Liver (tissue), 9 donors: Measurements from ENCODE around the gene DFFB. TPM values are rescaled to one million over a fixed set of nuclear protein-coding genes. Genes with fewer than 3 reads are reported as not detected.

Experiments
- DNase-seq: peaks from one replicate; pipeline ENCODE4 v3.0.0-alpha.2; 2017; ENCODE audit warnings: low spot score
- H3K27ac ChIP-seq, 2 donors: one replicate each; pipeline ENCODE4 v1.7.0; 2013; ENCODE audit warnings: inconsistent platforms in 2 of 2, low read length in 2 of 2, control low read depth in 1 of 2, low read depth in 1 of 2, mild to moderate bottlenecking in 1 of 2
- H3K27me3 ChIP-seq, 4 donors: one replicate each; pipeline versions ENCODE4 v1.6.1 to v1.7.0; 2013; ENCODE audit warnings: low read length in 3 of 4, inconsistent platforms in 1 of 4, mild to moderate bottlenecking in 1 of 4, moderate library complexity in 1 of 4; ENCODE audit not compliant: control insufficient read depth in 4 of 4, insufficient read depth in 4 of 4
- H3K36me3 ChIP-seq, 4 donors: one replicate each; pipeline versions ENCODE4 v1.6.1 to v1.7.0; 2013; ENCODE audit warnings: low read length in 3 of 4, mild to moderate bottlenecking in 3 of 4, low read depth in 1 of 4, moderate library complexity in 1 of 4; ENCODE audit not compliant: control insufficient read depth in 4 of 4, insufficient read depth in 3 of 4
- H3K4me1 ChIP-seq, 4 donors: one replicate each; pipeline versions ENCODE4 v1.6.1 to v1.7.0; 2013; ENCODE audit warnings: low read length in 3 of 4, mild to moderate bottlenecking in 3 of 4, moderate library complexity in 1 of 4; ENCODE audit not compliant: control insufficient read depth in 4 of 4, insufficient read depth in 4 of 4
- H3K4me3 ChIP-seq, 3 donors: one replicate each; pipeline versions ENCODE4 v1.6.1 to v1.7.0; 2013; ENCODE audit warnings: low read length in 3 of 3, control low read depth in 1 of 3, low read depth in 1 of 3, mild to moderate bottlenecking in 1 of 3
- H3K9ac ChIP-seq, 2 donors: one replicate each; pipeline ENCODE4 v1.7.0; 2013; ENCODE audit warnings: low read length in 2 of 2, mild to moderate bottlenecking in 2 of 2, moderate library complexity in 2 of 2, control low read depth in 1 of 2, low read depth in 1 of 2
- H3K9me3 ChIP-seq, 4 donors: one replicate each; pipeline versions ENCODE4 v1.6.1 to v1.7.0; 2013; ENCODE audit warnings: low read length in 3 of 4; ENCODE audit not compliant: control insufficient read depth in 4 of 4
- ATF3 ChIP-seq: IDR thresholded peaks from 2 replicates; pipeline ENCODE4 v1.6.1; 2016; ENCODE audit warnings: antibody characterized with exemption
- CTCF ChIP-seq: fragments of 150-350 bp; IDR thresholded peaks from 2 replicates; pipeline ENCODE4 v1.5.1; 2017; ENCODE audit warnings: improper control_type of control experiment, low read depth, low read length; ENCODE audit not compliant: missing input control
- EGR1 ChIP-seq, 2 donors: IDR thresholded peaks; 2 replicates each; pipeline ENCODE4 v1.6.1; 2016 to 2018; ENCODE audit warnings: antibody characterized with exemption in 2 of 2, low read depth in 2 of 2
- FOXA1 ChIP-seq: IDR thresholded peaks from 2 replicates; pipeline ENCODE4 v1.6.1; 2016; ENCODE audit warnings: antibody characterized with exemption
- FOXA2 ChIP-seq: IDR thresholded peaks from 2 replicates; pipeline ENCODE4 v1.6.1; 2016; ENCODE audit warnings: antibody characterized with exemption
- GABPA ChIP-seq, 2 donors: IDR thresholded peaks in 1 of 2; conservative IDR thresholded peaks in 1 of 2; 2 replicates each; pipeline ENCODE4 v1.6.1; 2016; ENCODE audit warnings: antibody characterized with exemption in 2 of 2, mild to moderate bottlenecking in 1 of 2, moderate library complexity in 1 of 2
- HNF4A ChIP-seq, 2 donors: conservative IDR thresholded peaks; 2 replicates each; pipeline ENCODE4 v1.6.1; 2016; ENCODE audit warnings: antibody characterized with exemption in 2 of 2, mild to moderate bottlenecking in 2 of 2
- HNF4G ChIP-seq: IDR thresholded peaks from 2 replicates; pipeline ENCODE4 v1.6.1; 2016; ENCODE audit warnings: antibody characterized with exemption
- JUND ChIP-seq, 2 donors: IDR thresholded peaks; 2 replicates each; pipeline ENCODE4 v1.6.1; 2016; ENCODE audit warnings: antibody characterized with exemption in 2 of 2
- MAX ChIP-seq: IDR thresholded peaks from 2 replicates; pipeline ENCODE4 v1.6.1; 2016; ENCODE audit warnings: antibody characterized with exemption
- NR2F2 ChIP-seq: IDR thresholded peaks from 2 replicates; pipeline ENCODE4 v1.6.1; 2016; ENCODE audit warnings: antibody characterized with exemption
- RAD21 ChIP-seq, 2 donors: IDR thresholded peaks; 2 replicates each; pipeline ENCODE4 v1.6.1; 2016; ENCODE audit warnings: antibody characterized with exemption in 2 of 2, mild to moderate bottlenecking in 2 of 2
- REST ChIP-seq: IDR thresholded peaks from 2 replicates; pipeline ENCODE4 v1.6.1; 2016; ENCODE audit warnings: antibody characterized with exemption, mild to moderate bottlenecking
- RXRA ChIP-seq, 2 donors: IDR thresholded peaks; 2 replicates each; pipeline ENCODE4 v1.6.1; 2017 to 2018; ENCODE audit warnings: antibody characterized with exemption in 2 of 2, mild to moderate bottlenecking in 1 of 2
- SP1 ChIP-seq: IDR thresholded peaks from 2 replicates; pipeline ENCODE4 v1.6.1; 2018; ENCODE audit warnings: antibody characterized with exemption, mild to moderate bottlenecking
- TAF1 ChIP-seq: conservative IDR thresholded peaks from 2 replicates; pipeline ENCODE4 v1.6.1; 2016; ENCODE audit warnings: antibody characterized with exemption, mild to moderate bottlenecking
- YY1 ChIP-seq: IDR thresholded peaks from 2 replicates; pipeline ENCODE4 v1.6.1; 2016; ENCODE audit warnings: antibody characterized with exemption, mild to moderate bottlenecking
- ZBTB33 ChIP-seq: IDR thresholded peaks from 2 replicates; pipeline ENCODE4 v1.6.1; 2016; ENCODE audit warnings: antibody characterized with exemption
- WGBS: extraction: QIAGEN DNeasy Blood & Tissue Kit; methylation state at CpG from one replicate; pipeline ENCODE4 v1.1.7; 2013; 5-methylcytosine and 5-hydroxymethylcytosine counted together
- polyA plus RNA-seq, 2 donors: library from polyadenylated mRNA; stranded (reverse) in 1 of 2; unstranded in 1 of 2; fragments of 200-250 nt in 1 of 2; fragments of >200 nt in 1 of 2; fragmentation: Nextera tagmentation in 1 of 2; extraction: Ambion mirVana in 1 of 2; gene quantifications; one replicate each; pipeline versions ENCODE4 v1.2.1 to v1.2.3, GENCODE V29; 2013 to 2015
- total RNA-seq, 2 donors: library from RNA; depleted of rRNA; stranded (reverse); fragments of >200 nt; gene quantifications; one replicate each; pipeline ENCODE4 v1.2.3, GENCODE V29; 2014
- donor health status: healthy.
- donor health status: healthy.
- donor health status: healthy.
- donor health status: healthy.
- donor health status: healthy.

Gene DFFB
- total and polyA plus RNA-seq, 4 donors = 0.92 to 6.1 (median 2.9) TPM

GRCh38 chr1:3932156-3932919 is 75.1 kb downstream of the DFFB start:
- Histone ChIP-seq H3K9ac (no peak overlapping the region), H3K4me3 (no peak overlapping the region), H3K4me1 (no peaks in the 10 kb centered on the region), H3K9me3 (peaks cover 0 to 4% (median under 1%) of the 10 kb centered on the region in 4 donors), H3K27me3 (peaks cover 0 to 7% (median 0%) of the 10 kb centered on the region in 4 donors), H3K36me3 (no peaks in the 10 kb centered on the region), H3K27ac (no peak overlapping the region)
- no peak for DNase-seq
- WGBS = 68% methylated on average over 21 of the region's 21 CpGs
- TF ChIP-seq FOXA2 = no peak
- no peak for TF ChIP-seq REST
- TF ChIP-seq RXRA (IDR thresholded peaks at IDR 0.05) = no peak
- no peak for TF ChIP-seq NR2F2
- no peak for TF ChIP-seq HNF4G
- no peak for TF ChIP-seq JUND (IDR thresholded peaks at IDR 0.05)
- TF ChIP-seq RAD21 (IDR thresholded peaks at IDR 0.05) = no peak
- no peak for TF ChIP-seq EGR1 (IDR thresholded peaks at IDR 0.05; ENCODE audit: low read depth in 2 of 2)
- no peak for TF ChIP-seq MAX
- no peak for TF ChIP-seq TAF1
- TF ChIP-seq SP1 = no peak
- TF ChIP-seq ATF3 = no peak
- TF ChIP-seq GABPA (IDR thresholded peaks at IDR 0.05 in 1 of 2, conservative IDR thresholded peaks at IDR 0.05 in 1 of 2) = no peak
- TF ChIP-seq HNF4A (conservative IDR thresholded peaks at IDR 0.05) = no peak
- no peak for TF ChIP-seq YY1
- TF ChIP-seq CTCF = no peak
- no peak for TF ChIP-seq FOXA1
- TF ChIP-seq ZBTB33 = no peak

Other genes starting within 250 kb of the DFFB start
- 10 to 100 TPM in 1 of 2 donors, 1 to 10 TPM in 1; 4.6 to 11.0 TPM for gene MEGF6, start 246.0 kb upstream of the DFFB start, total RNA-seq
- gene MEGF6, start 246.0 kb upstream of the DFFB start, polyA plus RNA-seq = 1 to 10 TPM; 1.3 to 3.4 TPM
- 10 to 100 TPM; 29.3 to 42.5 TPM for gene TPRG1L, start 232.5 kb upstream of the DFFB start, total RNA-seq
- gene TPRG1L, start 232.5 kb upstream of the DFFB start, polyA plus RNA-seq = 10 to 100 TPM; 45.3 to 51.0 TPM
- 10 to 100 TPM; 10.7 to 14.6 TPM for gene WRAP73, start 207.4 kb upstream of the DFFB start, total RNA-seq
- gene WRAP73, start 207.4 kb upstream of the DFFB start, polyA plus RNA-seq = 1 to 10 TPM; 7.6 to 9.4 TPM
- gene TP73, start 205.0 kb upstream of the DFFB start, total RNA-seq = under 1 TPM; 0.08 to 0.19 TPM
- under 1 TPM; 0.18 to 0.29 TPM for gene TP73, start 205.0 kb upstream of the DFFB start, polyA plus RNA-seq
- gene CCDC27, start 105.0 kb upstream of the DFFB start, total RNA-seq = not detected
- not detected for gene CCDC27, start 105.0 kb upstream of the DFFB start, polyA plus RNA-seq
- 10 to 100 TPM in 1 of 2 donors, 1 to 10 TPM in 1; 1.8 to 82.9 TPM for gene SMIM1, start 84.7 kb upstream of the DFFB start, total RNA-seq
- 10 to 100 TPM in 1 of 2 donors, 1 to 10 TPM in 1; 9.0 to 11.5 TPM for gene SMIM1, start 84.7 kb upstream of the DFFB start, polyA plus RNA-seq
- 10 to 100 TPM; 13.2 to 23.8 TPM for gene LRRC47, start 61.0 kb upstream of the DFFB start, total RNA-seq
- gene LRRC47, start 61.0 kb upstream of the DFFB start, polyA plus RNA-seq = 10 to 100 TPM in 1 of 2 donors, 1 to 10 TPM in 1; 8.7 to 17.5 TPM
- gene CEP104, start 265 bp upstream of the DFFB start, total RNA-seq = 10 to 100 TPM in 1 of 2 donors, 1 to 10 TPM in 1; 9.1 to 23.2 TPM
- gene CEP104, start 265 bp upstream of the DFFB start, polyA plus RNA-seq = 10 to 100 TPM in 1 of 2 donors, 1 to 10 TPM in 1; 7.5 to 14.9 TPM
- gene C1orf174, start 42.8 kb downstream of the DFFB start, total RNA-seq = 10 to 100 TPM; 15.9 to 17.0 TPM
- gene C1orf174, start 42.8 kb downstream of the DFFB start, polyA plus RNA-seq = 10 to 100 TPM; 10.4 to 11.8 TPM